Activated CD8-positive, alpha-beta T cell treated with anti-CD3 and anti-CD28 coated beads for 36 hours (primary cell): Measurements from ENCODE around the gene SLC22A25. TPM values are rescaled to one million over a fixed set of nuclear protein-coding genes. Genes with fewer than 3 reads are reported as not detected.
A peak's percentile ranks its signal among the peaks of the same experiment; 100 is the strongest.

Source experiments
- ATAC-seq: fragments of 200-7000 bp; cut with Tn5 transposase; one replicate; pipeline ENCODE4 v1.10.0; 2021; ENCODE audit warnings: mild to moderate bottlenecking, moderate library complexity
- CTCF ChIA-PET: fragments of 350-600 bp; sonication (Branson Sonifier 250); formaldehyde crosslinking; loops from one replicate; lab custom pipeline; 2021; ENCODE audit warnings: antibody characterized with exemption; lab: Charles Lee
- POLR2A ChIA-PET: fragments of 350-600 bp; sonication (Branson Sonifier 250); formaldehyde crosslinking; loops from one replicate; lab custom pipeline; 2021; ENCODE audit warnings: antibody characterized with exemption; lab: Charles Lee
- DNase-seq: peaks from one replicate; pipeline ENCODE4 v3.0.0-alpha.2; 2020
- H3K27ac Mint-ChIP-seq: one replicate; pipeline ENCODE4 v1.8.0; 2021; ENCODE audit warnings: mild to moderate bottlenecking, mixed read lengths
- H3K27me3 Mint-ChIP-seq: one replicate; pipeline ENCODE4 v1.8.0; 2021; ENCODE audit warnings: mixed read lengths
- H3K36me3 Mint-ChIP-seq: one replicate; pipeline ENCODE4 v1.8.0; 2021; ENCODE audit warnings: low read depth, mixed read lengths
- H3K4me1 Mint-ChIP-seq: one replicate; pipeline ENCODE4 v1.8.0; 2021; ENCODE audit warnings: low read depth, mixed read lengths
- H3K4me3 Mint-ChIP-seq: one replicate; pipeline ENCODE4 v1.8.0; 2021; ENCODE audit warnings: mild to moderate bottlenecking, moderate library complexity, mixed read lengths
- H3K9me3 Mint-ChIP-seq: one replicate; pipeline ENCODE4 v1.8.0; 2021; ENCODE audit warnings: mixed read lengths
- intact Hi-C: fragments of 100-400 bp; cut with micrococcal nuclease; formaldehyde crosslinking; loops from one replicate; pipeline ENCODE4 v1.10.0; 2022
- total RNA-seq, 2 experiments: library from RNA; stranded (reverse); gene quantifications; one replicate each; pipeline ENCODE4 v1.2.3, GENCODE V29; 2021
- TF ChIP-seq, protein P1 (sequence below): fragments of 200-600 bp; IDR thresholded peaks from one replicate; pipeline ENCODE4 v1.8.0; 2022; ENCODE audit warnings: antibody characterized with exemption, mild to moderate bottlenecking

SLC22A25 gene
- total RNA-seq, 2 experiments from 2014 or later = not detected

GRCh38 chr11:63229815-63230214 is 13.6 kb downstream of the SLC22A25 start:
- Mint-ChIP-seq H3K27me3 (peaks cover 20% of the 10 kb centered on the region), H3K36me3 (no peaks in the 10 kb centered on the region), H3K4me3 (no peak overlapping the region), H3K4me1 (no peaks in the 10 kb centered on the region), H3K9me3 (no peaks in the 10 kb centered on the region), H3K27ac (no peak overlapping the region)
- DNase-seq (no peak), ATAC-seq (no peak)
- intact Hi-C loops = no loop called here
- TF ChIP-seq, protein P1, sequence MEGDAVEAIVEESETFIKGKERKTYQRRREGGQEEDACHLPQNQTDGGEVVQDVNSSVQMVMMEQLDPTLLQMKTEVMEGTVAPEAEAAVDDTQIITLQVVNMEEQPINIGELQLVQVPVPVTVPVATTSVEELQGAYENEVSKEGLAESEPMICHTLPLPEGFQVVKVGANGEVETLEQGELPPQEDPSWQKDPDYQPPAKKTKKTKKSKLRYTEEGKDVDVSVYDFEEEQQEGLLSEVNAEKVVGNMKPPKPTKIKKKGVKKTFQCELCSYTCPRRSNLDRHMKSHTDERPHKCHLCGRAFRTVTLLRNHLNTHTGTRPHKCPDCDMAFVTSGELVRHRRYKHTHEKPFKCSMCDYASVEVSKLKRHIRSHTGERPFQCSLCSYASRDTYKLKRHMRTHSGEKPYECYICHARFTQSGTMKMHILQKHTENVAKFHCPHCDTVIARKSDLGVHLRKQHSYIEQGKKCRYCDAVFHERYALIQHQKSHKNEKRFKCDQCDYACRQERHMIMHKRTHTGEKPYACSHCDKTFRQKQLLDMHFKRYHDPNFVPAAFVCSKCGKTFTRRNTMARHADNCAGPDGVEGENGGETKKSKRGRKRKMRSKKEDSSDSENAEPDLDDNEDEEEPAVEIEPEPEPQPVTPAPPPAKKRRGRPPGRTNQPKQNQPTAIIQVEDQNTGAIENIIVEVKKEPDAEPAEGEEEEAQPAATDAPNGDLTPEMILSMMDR = no peak
- ChIA-PET CTCF (no interaction called here), POLR2A (interaction anchor here (0.6 kb wide), 1 partner anchor 220 kb away, joined by 4 read pairs; no protein-coding TSS in a partner anchor)

DNA sequence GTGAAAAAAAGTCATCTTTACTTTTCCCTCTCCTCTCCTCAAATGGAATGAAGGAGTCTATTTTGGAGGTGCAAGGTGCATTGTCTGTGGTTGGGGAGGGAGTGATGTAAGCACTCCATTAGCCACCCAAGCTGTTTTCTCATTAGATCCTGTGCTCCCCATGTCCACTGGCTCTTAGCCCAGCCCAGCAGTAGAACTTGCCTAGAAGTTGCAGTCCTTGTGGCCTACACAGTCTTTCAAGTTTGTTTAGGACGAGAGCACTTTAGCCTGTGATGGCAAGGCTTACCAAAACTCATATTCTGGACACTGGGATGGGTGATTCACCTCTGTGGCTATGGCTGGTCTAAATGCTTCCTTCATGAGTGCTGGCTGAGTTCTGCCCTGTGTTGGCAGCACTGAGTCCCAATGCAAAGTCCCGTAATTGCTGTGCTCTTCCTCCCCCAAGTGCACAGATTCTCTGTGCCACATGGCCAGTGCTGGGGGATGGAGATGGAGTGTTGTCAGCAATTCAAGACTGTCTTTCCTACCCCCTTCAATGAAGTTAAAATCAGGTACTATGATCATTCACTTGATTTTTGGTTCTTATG is 15.8 kb downstream of the SLC22A25 start:
- ChIA-PET POLR2A (no interaction called here), CTCF (no interaction called here)
- H3K27ac Mint-ChIP-seq = no peak overlapping the region
- TF ChIP-seq, protein P1 = no peak
- H3K4me3 Mint-ChIP-seq = no peak overlapping the region
- ATAC-seq = no peak
- intact Hi-C loops = no loop called here
- H3K4me1 Mint-ChIP-seq = no peaks in the 10 kb centered on the region
- no peaks in the 10 kb centered on the region for H3K36me3 Mint-ChIP-seq
- no peaks in the 10 kb centered on the region for H3K9me3 Mint-ChIP-seq
- no peak for DNase-seq
- H3K27me3 Mint-ChIP-seq = peaks cover 14% of the 10 kb centered on the region

DNA sequence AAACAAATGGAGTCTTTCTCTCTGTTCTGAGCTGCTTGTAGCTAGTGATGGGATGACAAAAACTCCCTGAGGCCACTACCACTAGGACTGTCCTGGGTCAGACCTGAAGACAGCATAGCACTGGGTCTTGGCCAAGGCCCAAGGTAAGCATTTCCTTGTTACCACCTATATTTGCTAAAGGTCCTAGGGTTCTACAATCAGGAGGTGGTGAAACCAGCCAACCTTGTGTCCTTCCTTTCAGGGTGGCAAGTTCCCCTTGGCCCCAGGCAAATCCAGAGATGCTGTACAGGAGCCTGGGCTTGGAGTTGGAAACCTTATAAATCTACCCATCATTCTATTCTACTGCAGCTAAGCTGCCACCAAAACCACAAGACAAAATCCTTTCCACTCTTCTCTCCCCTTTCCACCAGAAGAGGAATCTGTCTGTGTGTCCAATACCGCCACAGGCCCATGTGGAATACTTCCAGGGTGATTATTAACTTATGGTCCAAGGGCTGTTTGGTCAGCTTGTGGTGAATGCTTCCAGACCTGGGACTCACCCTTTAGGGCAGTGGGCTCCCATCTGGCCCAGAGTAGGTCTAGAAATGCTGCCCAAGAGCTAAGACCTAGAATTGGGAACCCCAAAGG is 16.8 kb downstream of the SLC22A25 start:
- POLR2A ChIA-PET = no interaction called here
- ATAC-seq (no peak), DNase-seq (no peak)
- intact Hi-C loops = no loop called here
- Mint-ChIP-seq H3K27ac (no peak overlapping the region), H3K4me3 (no peak overlapping the region), H3K27me3 (peaks cover 14% of the 10 kb centered on the region), H3K4me1 (no peaks in the 10 kb centered on the region), H3K36me3 (no peaks in the 10 kb centered on the region), H3K9me3 (no peaks in the 10 kb centered on the region)
- CTCF ChIA-PET = no interaction called here
- TF ChIP-seq, protein P1 = no peak

GRCh38 chr11:63214093-63214492 is 29.3 kb downstream of the SLC22A25 start:
- Mint-ChIP-seq H3K36me3 (no peaks in the 10 kb centered on the region), H3K27me3 (peaks cover 16% of the 10 kb centered on the region), H3K4me1 (no peaks in the 10 kb centered on the region), H3K9me3 (no peaks in the 10 kb centered on the region), H3K4me3 (no peak overlapping the region), H3K27ac (no peak overlapping the region)
- POLR2A ChIA-PET = no interaction called here
- TF ChIP-seq, protein P1 = no peak
- CTCF ChIA-PET = interaction anchor here (1.5 to 2.1 kb wide), 3 partner anchors 9 to 179 kb away, joined by 3 to 12 read pairs (median 6); no protein-coding TSS in a partner anchor
- intact Hi-C loops = loop anchor here (5.0 to 10.0 kb wide), 2 partner anchors 182 to 309 kb away; no protein-coding TSS in a partner anchor
- ATAC-seq (no peak), DNase-seq (no peak)

DNA sequence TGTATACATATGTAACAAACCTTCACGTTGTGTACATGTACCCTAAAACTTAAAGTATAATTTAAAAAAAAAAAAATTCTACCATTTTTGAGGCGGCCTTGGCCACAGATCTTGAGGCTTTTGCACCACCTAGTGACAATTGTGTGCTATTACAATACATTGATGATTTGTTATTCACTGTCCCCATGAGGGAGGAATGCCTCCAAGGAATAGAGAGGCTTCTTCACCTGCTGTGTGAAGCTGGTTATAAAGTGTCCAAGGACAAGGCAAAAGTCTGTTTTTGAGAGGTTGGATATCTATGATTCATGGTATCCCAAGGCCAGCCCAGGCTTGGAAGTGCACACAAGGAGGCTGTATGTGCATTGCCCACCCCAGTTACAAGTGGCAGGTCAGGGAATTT is 30.7 kb downstream of the SLC22A25 start:
- Mint-ChIP-seq H3K36me3 (no peaks in the 10 kb centered on the region), H3K4me3 (no peak overlapping the region), H3K9me3 (no peaks in the 10 kb centered on the region), H3K27ac (no peak overlapping the region), H3K4me1 (no peaks in the 10 kb centered on the region), H3K27me3 (peaks cover 16% of the 10 kb centered on the region)
- CTCF ChIA-PET = interaction anchor here (0.7 to 2.1 kb wide), 7 partner anchors 10 to 192 kb away, joined by 3 to 12 read pairs (median 3); no protein-coding TSS in a partner anchor
- intact Hi-C loops = loop anchor here (5.0 to 10.0 kb wide), 2 partner anchors 180 to 308 kb away; no protein-coding TSS in a partner anchor
- peak; percentile 14 for DNase-seq
- TF ChIP-seq, protein P1 = peak; percentile 66
- ATAC-seq = no peak
- POLR2A ChIA-PET = no interaction called here
